ENCODE results near the gene AFG3L2. TPM values are rescaled to one million over a fixed set of nuclear protein-coding genes. Genes with fewer than 3 reads are reported as not detected.

The AFG3L2 gene
- total and polyA plus RNA-seq, 9 of the 15 experiments (the other 6 are each of a cell fraction or from before 2014, with no cell fraction given): 24.1 to 109 (median 84.0) TPM

GRCh38 chr18:12376754-12377555, at the start of gene AFG3L2 (continued):
- TF ChIP-seq NUFIP1 (IDR thresholded peaks at IDR 0.05; ENCODE audit: partially characterized antibody) (peak; percentile 26), ZNF23 (CRISPR knock-in tag; IDR thresholded peaks at IDR 0.05) (no peak), SP1 (CRISPR knock-in tag; IDR thresholded peaks at IDR 0.05) (peak; percentile 84), BHLHE40 (IDR thresholded peaks at IDR 0.05; ENCODE audit: low read length) (peak; percentile 93), BDP1 (IDR thresholded peaks at IDR 0.05; ENCODE audit: insufficient read depth, insufficient read length) (no peak), ZNF197 (CRISPR knock-in tag; IDR thresholded peaks at IDR 0.05; ENCODE audit: low read depth) (no peak), KDM4B (IDR thresholded peaks at IDR 0.05; ENCODE audit: borderline replicate concordance in 2 of 2, low read depth in 1 of 2) (no peak), CBFA2T2 (conservative IDR thresholded peaks at IDR 0.05) (no peak; the same call in 1 of the 2 replicates), FOXJ2 (tag; IDR thresholded peaks at IDR 0.05) (0 out of 2 replicates have a peak, but pooled peaks have one; percentile 32), NFATC3 (IDR thresholded peaks at IDR 0.05) (no peak), PRPF4 (IDR thresholded peaks at IDR 0.05; ENCODE audit: insufficient read depth, low read depth, low read length, poor library complexity, severe bottlenecking) (no peak), CXXC5 (CRISPR knock-in tag; IDR thresholded peaks at IDR 0.05) (peak; percentile 90), ZNF12 (CRISPR knock-in tag; IDR thresholded peaks at IDR 0.05) (no peak; the same call in 1 of the 2 replicates), HNRNPLL (IDR thresholded peaks at IDR 0.05; ENCODE audit: low read depth, low read length, poor library complexity, severe bottlenecking) (peak; percentile 90), TEAD1 (CRISPR knock-in tag; IDR thresholded peaks at IDR 0.05) (peak in 1 of 2 experiments; percentile 66; a peak in 1 of 4 replicates), CHD2 (IDR thresholded peaks at IDR 0.05; ENCODE audit: low read depth, low read length) (peak; percentile 14; the same call in 1 of the 2 replicates)
- TF ChIP-seq, protein P1, sequence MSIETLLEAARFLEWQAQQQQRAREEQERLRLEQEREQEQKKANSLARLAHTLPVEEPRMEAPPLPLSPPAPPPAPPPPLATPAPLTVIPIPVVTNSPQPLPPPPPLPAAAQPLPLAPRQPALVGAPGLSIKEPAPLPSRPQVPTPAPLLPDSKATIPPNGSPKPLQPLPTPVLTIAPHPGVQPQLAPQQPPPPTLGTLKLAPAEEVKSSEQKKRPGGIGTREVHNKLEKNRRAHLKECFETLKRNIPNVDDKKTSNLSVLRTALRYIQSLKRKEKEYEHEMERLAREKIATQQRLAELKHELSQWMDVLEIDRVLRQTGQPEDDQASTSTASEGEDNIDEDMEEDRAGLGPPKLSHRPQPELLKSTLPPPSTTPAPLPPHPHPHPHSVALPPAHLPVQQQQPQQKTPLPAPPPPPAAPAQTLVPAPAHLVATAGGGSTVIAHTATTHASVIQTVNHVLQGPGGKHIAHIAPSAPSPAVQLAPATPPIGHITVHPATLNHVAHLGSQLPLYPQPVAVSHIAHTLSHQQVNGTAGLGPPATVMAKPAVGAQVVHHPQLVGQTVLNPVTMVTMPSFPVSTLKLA (conservative IDR thresholded peaks at IDR 0.05): peak; percentile 94 to 95
- TF ChIP-seq, protein P2, sequence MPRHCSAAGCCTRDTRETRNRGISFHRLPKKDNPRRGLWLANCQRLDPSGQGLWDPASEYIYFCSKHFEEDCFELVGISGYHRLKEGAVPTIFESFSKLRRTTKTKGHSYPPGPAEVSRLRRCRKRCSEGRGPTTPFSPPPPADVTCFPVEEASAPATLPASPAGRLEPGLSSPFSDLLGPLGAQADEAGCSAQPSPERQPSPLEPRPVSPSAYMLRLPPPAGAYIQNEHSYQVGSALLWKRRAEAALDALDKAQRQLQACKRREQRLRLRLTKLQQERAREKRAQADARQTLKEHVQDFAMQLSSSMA (CRISPR knock-in tag; IDR thresholded peaks at IDR 0.05): peak; percentile 20; the same call in 1 of the 2 replicates
- TF ChIP-seq, protein P3, sequence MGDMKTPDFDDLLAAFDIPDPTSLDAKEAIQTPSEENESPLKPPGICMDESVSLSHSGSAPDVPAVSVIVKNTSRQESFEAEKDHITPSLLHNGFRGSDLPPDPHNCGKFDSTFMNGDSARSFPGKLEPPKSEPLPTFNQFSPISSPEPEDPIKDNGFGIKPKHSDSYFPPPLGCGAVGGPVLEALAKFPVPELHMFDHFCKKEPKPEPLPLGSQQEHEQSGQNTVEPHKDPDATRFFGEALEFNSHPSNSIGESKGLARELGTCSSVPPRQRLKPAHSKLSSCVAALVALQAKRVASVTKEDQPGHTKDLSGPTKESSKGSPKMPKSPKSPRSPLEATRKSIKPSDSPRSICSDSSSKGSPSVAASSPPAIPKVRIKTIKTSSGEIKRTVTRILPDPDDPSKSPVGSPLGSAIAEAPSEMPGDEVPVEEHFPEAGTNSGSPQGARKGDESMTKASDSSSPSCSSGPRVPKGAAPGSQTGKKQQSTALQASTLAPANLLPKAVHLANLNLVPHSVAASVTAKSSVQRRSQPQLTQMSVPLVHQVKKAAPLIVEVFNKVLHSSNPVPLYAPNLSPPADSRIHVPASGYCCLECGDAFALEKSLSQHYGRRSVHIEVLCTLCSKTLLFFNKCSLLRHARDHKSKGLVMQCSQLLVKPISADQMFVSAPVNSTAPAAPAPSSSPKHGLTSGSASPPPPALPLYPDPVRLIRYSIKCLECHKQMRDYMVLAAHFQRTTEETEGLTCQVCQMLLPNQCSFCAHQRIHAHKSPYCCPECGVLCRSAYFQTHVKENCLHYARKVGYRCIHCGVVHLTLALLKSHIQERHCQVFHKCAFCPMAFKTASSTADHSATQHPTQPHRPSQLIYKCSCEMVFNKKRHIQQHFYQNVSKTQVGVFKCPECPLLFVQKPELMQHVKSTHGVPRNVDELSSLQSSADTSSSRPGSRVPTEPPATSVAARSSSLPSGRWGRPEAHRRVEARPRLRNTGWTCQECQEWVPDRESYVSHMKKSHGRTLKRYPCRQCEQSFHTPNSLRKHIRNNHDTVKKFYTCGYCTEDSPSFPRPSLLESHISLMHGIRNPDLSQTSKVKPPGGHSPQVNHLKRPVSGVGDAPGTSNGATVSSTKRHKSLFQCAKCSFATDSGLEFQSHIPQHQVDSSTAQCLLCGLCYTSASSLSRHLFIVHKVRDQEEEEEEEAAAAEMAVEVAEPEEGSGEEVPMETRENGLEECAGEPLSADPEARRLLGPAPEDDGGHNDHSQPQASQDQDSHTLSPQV (IDR thresholded peaks at IDR 0.05): peak; percentile 88
- TF ChIP-seq, protein P4, sequence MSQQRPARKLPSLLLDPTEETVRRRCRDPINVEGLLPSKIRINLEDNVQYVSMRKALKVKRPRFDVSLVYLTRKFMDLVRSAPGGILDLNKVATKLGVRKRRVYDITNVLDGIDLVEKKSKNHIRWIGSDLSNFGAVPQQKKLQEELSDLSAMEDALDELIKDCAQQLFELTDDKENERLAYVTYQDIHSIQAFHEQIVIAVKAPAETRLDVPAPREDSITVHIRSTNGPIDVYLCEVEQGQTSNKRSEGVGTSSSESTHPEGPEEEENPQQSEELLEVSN (IDR thresholded peaks at IDR 0.05; ENCODE audit: borderline replicate concordance in 1 of 2, extremely low read depth in 1 of 2, insufficient read depth in 1 of 2, insufficient read length in 1 of 2, low read depth in 1 of 2, low read length in 1 of 2, poor library complexity in 1 of 2, severe bottlenecking in 1 of 2): peak; percentile 85 to 88
